ENCODE measurements around the gene ACTR1B.

DNA sequence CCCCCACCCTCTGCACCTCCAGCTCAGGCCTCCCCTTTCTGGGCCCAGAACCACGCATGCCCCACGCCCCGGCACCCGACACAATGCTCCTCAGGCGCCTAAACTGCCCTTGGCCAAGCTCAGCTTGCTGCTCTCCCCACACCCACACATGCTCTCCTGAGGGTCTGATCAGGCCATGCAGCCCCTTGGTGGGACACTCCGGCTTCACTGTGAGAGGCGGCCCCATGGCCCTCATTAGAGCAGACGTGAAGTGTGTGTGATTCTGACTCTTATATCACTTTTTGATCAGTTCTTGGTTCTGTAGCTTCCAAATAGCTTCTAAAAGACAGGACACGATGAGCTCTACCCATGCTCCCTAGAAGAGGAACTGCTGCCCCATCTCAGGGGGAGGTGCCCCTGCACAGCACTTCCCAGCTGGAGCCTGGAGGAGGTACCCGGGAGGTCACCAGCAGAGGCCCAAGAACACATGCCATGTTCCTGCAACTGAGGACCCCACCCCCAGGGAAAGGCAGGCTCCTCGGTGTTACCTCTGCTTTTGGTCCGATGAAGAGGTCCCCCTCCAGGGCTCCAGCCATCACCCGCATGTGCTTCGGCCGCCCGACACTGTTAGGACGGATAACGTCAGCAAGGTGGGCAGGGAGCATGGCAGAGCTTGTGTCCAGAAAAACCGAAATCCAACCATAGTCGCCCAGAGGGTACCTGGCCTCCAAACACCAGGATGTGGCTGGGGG, 3.6 kb downstream of the ACTR1B start:
- TF ChIP-seq, protein P1, sequence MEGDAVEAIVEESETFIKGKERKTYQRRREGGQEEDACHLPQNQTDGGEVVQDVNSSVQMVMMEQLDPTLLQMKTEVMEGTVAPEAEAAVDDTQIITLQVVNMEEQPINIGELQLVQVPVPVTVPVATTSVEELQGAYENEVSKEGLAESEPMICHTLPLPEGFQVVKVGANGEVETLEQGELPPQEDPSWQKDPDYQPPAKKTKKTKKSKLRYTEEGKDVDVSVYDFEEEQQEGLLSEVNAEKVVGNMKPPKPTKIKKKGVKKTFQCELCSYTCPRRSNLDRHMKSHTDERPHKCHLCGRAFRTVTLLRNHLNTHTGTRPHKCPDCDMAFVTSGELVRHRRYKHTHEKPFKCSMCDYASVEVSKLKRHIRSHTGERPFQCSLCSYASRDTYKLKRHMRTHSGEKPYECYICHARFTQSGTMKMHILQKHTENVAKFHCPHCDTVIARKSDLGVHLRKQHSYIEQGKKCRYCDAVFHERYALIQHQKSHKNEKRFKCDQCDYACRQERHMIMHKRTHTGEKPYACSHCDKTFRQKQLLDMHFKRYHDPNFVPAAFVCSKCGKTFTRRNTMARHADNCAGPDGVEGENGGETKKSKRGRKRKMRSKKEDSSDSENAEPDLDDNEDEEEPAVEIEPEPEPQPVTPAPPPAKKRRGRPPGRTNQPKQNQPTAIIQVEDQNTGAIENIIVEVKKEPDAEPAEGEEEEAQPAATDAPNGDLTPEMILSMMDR (conservative IDR thresholded peaks at IDR 0.05; ENCODE audit: low read depth, low read length), result no peak
- no peak for TF ChIP-seq EZH2 (IDR thresholded peaks at IDR 0.05; ENCODE audit: borderline replicate concordance, low read depth, low read length, poor library complexity, severe bottlenecking)

Data from A673 (cell line).